NCI-H82 treated with DMSO at 0.1 percent for 48 hours (cell line): ENCODE measurements around the gene KLF18.
"Not testable (repeated sequence)": the region's sequence is repeated elsewhere in the genome, so short reads cannot be mapped to it uniquely, and the experiment has no call there.

Experiments
- DNase-seq: peaks from one replicate; lab custom pipeline; 2025; ENCODE audit not compliant: unreplicated experiment; lab: John Stamatoyannopoulos, UW

KLF18 gene

DNA sequence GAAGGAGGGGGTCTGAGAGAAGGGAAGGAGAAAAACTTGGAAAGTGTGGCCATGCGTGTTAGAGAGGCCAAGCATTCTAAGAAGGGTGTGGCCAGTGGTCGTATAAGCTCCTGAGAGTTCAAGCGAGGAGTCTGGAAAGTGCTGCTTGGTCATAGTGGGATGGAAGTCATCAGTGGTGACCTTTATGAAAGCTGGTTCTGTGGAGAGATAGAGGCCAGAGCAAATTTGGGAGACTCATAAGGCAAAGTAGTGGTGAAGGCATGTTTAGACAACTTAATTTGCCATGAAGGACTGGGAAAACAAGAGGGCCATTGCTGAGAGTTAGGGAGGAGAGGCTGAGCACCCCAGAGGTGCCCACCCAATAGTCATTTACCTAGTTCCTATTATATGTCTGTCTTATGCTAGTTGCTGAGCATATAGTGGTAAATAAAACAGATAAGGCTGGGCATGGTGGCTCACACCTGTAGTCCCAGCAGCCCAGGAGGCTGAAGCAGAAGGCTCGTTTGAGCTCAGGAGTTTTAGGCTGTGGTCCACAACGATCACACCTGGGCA lies 21.0 kb downstream of the KLF18 start:
- no peak for DNase-seq

DNA sequence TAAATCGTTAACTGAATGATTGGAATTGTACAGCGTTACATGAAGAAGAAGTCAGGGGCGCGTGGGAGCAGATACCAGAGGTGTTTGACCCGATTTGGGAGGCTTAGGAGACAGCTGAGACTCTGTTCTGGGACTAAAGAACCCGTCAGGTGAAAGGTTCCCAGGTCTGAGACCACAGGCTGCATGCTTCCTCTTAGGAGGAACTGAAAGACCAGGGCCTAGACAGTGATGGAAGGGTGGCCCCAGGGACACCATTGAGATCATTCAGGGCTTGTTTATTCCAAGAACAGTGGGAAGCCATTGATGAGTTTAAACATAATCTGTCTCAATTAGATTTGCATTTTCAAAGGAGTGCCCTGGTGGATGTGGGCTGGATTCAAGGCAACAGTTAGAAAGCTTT lies 21.9 kb downstream of the KLF18 start:
- no peak for DNase-seq

DNA sequence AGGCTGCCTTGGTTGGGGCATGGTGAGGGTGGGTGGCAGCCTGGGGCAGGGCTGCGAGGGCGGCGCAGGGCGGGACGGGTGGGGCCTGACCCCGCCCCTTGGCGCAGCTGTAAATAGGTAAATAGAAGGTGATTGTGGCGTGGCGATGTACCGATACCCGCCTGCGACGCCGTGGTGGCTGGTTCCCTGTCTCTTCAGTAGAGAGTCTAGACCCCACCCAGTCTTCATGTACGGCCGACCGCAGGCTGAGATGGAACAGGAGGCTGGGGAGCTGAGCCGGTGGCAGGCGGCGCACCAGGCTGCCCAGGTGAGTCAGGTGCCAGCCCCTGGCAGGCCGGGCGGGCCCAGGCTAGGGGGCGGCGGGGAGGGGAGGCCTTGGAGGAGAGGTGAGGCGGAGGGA lies 22.7 kb downstream of the KLF18 start, which contains the start of gene KLF17:
KLF17 (plus strand) TSS at position 140 of the 400 bp plus-strand sequence; CDS start at position 227, 87 bp downstream.
- DNase-seq: no peak

DNA sequence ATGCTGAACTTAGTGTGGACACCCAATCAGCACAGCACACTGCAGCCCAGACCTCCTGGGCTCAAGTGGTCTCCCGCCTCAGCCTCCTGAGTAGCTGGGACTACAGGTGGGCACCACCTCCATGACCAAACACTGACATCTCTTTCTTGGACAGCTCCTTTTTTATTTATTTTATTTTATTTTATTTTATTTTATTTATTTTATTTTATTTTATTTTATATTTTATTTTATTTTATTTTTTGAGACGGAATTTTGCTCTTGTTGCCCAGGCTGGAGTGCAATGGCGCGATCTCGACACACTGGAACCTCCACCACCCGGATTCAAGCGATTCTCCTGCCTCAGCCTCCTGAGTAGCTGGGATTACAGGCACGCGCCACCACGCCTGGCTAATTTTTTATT lies 24.2 kb downstream of the KLF18 start:
- DNase-seq: not testable (repeated sequence)

DNA sequence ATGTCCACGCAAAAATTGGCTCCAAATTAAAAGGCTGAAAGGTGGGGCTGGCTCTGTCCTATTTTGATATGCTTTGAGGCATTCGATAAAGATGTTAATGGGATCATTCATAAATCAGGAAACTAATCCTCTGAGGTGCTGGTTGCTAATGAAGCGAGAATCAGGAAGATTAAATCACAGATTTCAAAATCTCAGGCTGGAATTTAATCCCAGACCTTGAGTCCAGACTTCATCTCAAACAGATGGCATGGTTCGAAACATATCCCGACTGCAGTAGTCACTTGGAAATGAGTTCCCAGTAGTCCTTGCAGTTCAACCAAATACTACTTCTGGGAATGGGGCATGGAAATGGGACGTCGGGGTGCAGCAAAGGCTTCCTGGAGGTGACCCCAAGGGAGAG lies 27.3 kb downstream of the KLF18 start:
- DNase-seq: peak; percentile 80

DNA sequence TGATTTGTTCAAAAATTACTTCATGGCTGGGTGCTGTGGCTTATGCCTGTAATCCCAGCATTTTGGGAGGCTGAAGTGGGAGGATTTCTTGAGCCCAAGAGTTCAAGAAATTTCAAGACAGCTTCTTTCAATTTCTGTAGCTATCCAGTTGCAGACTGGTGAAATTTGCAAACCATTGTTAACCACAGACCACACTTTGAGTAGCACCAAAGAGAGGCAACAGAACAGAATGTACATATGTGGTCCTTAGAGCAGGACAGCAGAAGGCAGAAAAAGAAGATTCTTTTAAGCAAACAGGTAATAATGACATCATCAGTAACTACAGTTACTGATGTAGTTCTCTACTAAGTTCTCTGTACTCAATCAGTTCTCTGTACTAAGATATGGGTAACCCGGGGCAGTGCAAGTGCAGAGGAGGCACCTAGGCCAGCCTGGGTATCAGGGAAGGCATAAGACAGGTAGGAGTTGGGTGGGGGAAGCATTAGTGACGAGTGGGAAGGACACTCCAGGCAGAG lies 28.3 kb downstream of the KLF18 start:
- no peak for DNase-seq

DNA sequence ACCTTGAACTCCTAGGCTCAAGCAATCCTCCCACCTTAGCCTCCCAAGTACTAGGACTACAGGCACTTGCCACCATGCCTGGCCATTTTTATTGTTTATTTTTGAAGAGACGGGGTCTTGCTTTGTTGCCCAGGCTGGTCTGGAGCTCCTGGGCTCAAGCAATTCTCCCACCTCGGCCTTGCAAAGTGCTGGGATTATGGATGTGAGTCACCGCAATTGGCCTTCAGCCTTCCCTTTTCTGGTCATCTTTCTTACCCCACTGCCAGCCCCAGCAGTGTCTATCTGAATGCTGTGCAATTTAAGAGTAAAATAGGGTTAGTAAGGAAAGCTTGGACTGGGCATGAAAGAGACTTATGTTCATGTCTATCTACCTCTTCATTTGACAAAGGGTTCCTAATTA lies 28.9 kb downstream of the KLF18 start:
- DNase-seq: no peak

DNA sequence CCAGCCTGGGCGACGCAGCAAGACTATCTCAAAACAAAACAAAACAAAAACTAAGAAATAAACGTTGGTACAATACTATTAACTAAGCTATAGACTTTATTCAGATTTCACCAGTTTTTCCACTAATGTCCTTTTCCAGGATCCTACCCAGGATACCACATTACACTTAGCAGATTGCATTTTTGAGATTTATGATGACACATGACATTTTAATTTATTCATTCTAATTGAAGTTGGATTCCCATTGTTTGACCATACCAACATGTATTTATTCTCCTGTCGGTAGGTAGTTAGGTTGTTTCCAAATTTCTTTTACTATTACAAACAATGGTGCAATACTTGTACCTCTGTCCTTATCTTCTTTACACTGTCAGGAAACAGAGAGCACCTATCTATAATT lies 29.6 kb downstream of the KLF18 start:
- no peak for DNase-seq

DNA sequence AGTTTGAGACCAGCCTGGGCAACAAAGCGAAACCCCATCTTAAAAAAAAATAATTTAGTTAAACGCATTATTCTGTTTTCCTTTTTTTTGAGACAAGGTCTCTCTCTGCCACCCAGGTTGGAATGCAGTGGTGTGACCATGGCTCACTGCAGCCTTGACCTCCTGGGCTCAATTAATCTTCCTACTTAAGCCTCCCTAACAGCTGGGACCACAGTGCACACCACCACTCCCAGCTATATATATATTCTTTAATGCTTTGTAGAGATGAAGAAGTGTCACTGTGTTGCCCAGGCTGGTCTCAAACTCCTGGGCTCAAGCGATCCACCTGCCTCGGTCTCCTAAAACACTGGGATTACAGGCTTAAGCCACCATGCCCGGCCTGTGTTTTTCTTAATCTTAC lies 30.5 kb downstream of the KLF18 start:
- DNase-seq: no peak

DNA sequence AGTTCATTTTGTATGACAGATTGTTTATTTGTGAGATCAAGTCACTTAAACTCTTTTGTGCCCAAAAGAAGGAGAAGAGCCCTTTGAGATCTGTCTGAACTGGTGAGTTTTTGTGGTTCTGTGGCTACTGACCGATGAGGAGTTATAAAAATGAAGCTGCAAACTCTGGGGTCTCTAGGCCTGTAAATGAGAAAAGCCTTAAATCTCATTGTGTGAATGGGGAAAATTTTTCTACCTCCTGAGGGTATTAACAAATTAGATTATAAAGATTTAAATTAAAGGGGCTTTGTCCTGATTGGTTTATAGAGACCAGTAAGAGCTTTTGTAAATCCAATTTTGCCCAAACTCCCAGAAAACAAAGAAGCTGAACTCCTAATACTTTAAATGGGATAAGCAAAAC lies 32.5 kb downstream of the KLF18 start:
- DNase-seq: peak; percentile 99

DNA sequence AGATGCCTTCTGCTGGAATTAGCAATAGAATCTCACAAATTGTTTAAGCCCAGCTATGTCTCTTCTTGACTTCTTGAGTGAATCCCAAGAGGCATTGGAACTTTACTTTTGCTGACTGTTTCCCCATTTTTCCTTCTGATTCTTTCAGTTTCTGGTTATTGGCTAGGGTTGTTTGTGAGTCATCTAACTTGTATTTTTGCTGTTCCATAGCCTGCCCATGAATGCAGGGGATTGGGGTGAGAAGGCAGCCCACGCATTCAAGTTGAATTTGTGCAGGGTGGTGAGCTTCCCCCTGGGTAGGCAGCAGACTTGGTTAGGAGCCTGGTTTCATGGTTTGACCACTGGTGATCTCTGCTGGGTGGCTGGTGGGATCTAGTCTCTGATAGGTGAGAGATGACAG lies 33.2 kb downstream of the KLF18 start:
- DNase-seq: no peak

DNA sequence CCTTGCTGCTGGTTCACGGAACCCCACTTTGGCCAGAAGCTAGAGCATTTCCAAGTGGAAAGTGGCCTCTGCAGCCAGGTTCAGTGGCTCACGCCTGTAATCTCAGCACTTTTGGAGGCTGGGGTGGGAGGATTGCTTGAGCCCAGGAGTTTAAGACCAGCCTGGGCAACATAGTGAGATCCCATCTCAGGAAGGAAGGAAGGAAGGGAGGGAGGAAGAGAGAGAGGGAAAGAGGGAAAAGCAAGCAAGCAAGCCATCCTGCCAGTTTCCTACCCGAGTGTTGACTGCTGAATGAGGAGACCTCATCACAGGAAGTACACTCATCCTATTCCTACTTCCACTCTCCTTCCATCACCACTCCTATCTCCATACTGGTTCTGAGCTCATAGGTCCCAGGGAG lies 35.6 kb downstream of the KLF18 start:
- DNase-seq: no peak

DNA sequence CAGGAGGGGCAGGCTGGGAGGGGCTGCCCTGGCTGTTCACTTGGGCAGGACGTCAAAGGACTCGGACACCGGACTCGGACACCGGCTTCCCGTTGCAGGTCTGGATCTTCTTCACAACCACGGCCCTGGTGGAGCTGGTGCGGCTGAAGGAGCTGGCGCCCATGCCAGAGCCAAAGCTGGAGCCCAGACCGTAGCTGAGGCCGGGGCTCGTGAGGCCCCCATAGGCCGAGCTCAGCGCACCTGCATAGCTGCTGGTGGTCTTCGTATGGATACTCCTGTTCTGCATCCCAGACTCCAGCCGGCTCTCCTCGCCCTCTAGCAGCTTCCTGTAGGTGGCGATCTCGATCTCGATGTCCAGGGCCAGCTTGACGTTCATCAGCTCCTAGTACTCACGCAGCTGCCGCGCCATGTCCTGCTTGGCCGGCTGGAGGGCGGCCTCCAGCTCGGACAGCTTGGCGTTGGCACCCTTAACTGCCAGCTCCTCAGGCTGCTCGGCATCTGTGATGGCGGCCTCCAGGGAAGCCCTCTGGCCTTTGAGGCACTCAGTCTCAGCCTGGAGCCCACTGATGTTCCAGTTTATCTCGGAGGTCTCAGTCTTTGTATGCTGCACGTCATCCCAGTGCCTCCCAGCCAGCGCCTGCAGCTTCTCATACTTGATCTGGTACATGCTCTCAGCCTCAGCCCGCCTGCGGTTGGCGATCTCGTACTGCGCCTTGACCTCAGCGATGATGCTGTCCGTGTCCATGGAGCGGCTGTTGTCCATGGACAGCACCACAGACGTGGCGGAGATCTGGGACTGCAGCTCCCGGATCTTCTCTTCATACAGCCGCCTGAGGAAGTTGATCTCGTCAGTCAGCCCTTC lies 37.9 kb downstream of the KLF18 start:
- DNase-seq: no peak

DNA sequence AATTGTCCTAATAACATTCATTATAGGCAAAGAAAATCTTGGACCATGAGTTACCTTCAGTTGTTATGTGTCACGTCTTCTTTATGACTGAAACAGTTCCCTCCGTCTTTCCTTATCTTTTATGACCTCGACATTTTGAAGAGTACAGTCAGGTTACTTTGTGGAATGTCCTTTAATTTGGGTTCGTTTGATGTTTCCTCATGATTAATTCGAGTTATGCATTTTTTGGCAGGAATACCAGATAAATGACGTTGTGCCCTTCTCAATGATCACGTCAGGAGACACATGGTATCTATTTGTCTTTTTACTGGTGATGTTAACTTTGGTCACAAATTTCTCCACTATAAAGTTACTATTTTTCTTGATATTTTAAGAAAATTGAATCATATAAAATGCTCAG lies 40.1 kb downstream of the KLF18 start:
- no peak for DNase-seq

DNA sequence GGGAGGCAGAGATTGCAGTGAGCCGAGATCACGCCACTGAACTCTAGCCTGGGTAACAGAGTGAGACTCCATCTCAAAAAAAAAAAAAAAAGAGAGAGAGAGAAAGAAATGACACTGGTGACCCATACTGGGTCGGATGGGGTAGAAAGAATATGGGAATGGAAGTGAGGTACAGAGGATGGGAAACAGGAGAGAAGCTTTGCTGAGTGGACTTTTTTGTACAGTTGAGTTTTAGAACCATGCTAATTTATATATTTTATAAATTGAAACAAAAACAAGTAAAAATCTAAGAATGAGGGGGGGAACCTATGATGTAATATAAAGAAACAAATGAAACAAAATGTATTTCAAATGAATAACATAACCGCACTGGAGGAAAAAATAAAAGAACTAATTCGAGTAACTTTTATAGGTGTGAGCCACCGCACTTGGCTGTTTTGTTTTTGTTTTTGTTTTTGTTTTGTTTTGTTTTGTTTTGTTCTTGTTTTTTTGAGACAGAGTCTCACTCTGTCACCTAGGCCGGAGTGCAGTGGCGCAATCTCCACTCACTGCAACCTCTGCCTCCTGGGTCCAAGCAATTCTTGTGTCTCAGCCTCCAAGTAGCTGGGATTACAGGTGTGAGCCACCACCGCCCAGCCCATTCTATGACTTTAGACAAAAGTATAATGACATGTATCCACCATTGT lies 41.1 kb downstream of the KLF18 start:
- DNase-seq: no peak

DNA sequence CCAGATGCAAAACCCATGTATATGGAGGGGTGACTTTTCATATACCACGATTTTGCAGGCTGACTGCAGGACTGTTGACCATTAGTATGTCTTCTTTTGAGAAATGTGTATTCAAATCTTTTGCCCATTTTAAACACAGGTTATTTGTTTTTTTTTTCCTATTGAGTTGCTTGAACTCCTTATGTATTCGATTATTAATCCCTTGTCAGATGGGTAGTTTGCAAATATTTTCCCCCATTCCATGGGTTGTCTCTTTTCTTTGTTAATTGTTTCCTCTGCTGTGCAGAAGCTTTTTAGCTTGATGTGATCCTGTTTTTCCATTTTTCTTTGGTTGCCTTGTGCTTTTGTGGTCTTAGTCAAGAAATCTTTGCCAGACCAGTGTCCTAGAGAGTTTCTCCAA lies 47.4 kb downstream of the KLF18 start:
- DNase-seq: no peak

DNA sequence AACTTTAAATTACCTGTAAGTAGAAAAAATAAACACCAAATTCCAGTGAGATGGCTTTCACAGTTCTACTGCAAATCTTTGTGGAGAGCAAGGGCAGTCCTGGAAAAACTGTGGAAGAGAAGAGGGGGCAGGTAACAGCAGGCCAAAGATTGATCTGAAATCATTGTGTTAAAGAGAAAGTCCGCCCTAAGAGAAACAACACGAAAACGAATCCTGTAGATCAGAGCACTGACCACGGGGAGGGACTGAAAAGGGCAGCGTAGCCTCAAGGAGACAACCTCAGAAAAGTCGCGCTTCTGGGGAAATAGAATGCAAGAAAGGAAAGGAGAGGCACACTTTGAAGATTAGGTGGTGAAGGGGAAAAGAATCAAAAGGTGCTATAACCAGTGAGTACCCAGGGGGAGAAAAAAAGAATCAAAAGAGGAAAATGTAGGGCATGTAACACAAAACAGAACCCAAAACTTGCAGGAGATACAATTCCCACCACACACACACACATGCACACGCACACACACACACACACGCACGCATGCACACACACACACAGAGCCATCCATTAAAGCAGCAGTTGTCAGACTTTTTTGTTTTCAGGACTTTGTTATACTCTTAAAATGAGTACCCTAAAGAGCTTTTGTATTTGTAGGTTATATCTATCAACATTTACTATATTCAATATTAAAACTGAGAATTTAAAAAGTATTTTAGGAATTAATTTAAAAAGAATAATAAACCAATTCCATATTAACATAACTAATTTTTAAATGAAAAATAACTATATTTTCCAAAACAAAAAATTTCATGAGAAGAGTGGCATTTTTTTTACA lies 50.8 kb downstream of the KLF18 start:
- DNase-seq: no peak

DNA sequence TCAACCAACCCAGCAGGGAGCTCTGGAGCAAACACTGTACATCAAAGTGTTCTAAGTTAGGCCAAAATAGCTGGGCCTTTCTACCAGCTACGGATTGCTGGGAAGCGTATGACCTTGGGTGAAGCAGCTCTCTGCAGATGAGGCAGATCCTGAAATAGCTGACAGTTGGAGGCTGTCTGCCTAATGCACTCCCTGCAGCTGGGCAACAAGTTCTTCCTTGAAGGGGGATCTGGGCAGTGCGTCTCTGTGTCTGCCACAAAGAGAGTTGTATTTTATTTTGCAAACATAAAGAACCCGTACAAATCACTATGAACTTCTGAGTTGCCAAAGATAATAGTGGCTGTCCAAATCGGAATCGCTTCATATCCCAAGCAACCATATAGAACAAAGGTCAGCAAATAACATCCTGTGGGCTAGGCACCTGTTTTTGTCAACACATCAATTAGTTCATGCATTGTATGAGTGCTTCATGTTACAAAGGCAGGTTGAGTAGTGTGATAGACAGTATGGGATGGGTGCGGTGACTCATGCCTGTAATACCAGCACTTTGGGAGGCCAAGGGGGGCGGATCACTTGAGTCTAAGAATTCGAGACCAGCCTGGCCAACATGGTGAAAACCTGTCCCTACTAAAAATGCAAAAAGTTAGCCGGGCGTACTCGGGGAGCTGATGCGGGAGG lies 51.9 kb downstream of the KLF18 start:
- no peak for DNase-seq
